IPS-20b (cell line): ENCODE data around the gene ITGB4.
"Not testable (repeated sequence)": the region's sequence is repeated elsewhere in the genome, so short reads cannot be mapped to it uniquely, and the experiment has no call there.

Experiments used
- H3K27ac ChIP-seq: one replicate; pipeline ENCODE4 v1.5.1; 2013; ENCODE audit warnings: low read length
- H3K27me3 ChIP-seq: 2 replicates; pipeline ENCODE4 v1.6.1; 2013; ENCODE audit warnings: mild to moderate bottlenecking, low read length, inconsistent platforms; ENCODE audit not compliant: insufficient read depth
- H3K36me3 ChIP-seq: 2 replicates; pipeline ENCODE4 v1.6.1; 2013; ENCODE audit warnings: low read depth, mild to moderate bottlenecking, inconsistent platforms, low read length, moderate library complexity; ENCODE audit not compliant: insufficient read depth
- H3K4me1 ChIP-seq: 2 replicates; pipeline ENCODE4 v1.6.1; 2013; ENCODE audit warnings: mild to moderate bottlenecking, control low read depth, inconsistent platforms, low read length, moderate library complexity; ENCODE audit not compliant: insufficient read depth
- H3K4me3 ChIP-seq: 2 replicates; pipeline ENCODE4 v1.5.1; 2013; ENCODE audit warnings: mild to moderate bottlenecking, low read length, inconsistent platforms
- H3K9ac ChIP-seq: 2 replicates; pipeline ENCODE4 v1.6.1; 2013; ENCODE audit warnings: low read depth, mild to moderate bottlenecking, inconsistent platforms, low read length, moderate library complexity
- H3K9me3 ChIP-seq: 2 replicates; pipeline ENCODE4 v1.6.1; 2013; ENCODE audit warnings: mild to moderate bottlenecking, low read depth, low read length, inconsistent platforms; ENCODE audit not compliant: insufficient read depth

Gene ITGB4

GRCh38 chr17:75758131-75758905, 37.1 kb downstream of the ITGB4 start:
- peaks cover 11% of the 10 kb centered on the region; the same call in 1 of the 2 replicates for H3K27me3 ChIP-seq
- no peak overlapping the region for H3K4me3 ChIP-seq
- H3K27ac ChIP-seq, result no peak overlapping the region
- no peak overlapping the region for H3K9ac ChIP-seq
- no peaks in the 10 kb centered on the region for H3K4me1 ChIP-seq
- H3K36me3 ChIP-seq, result no peaks in the 10 kb centered on the region
- no peaks in the 10 kb centered on the region for H3K9me3 ChIP-seq

- Histone ChIP-seq H3K36me3 (no peaks in the 10 kb centered on the region), H3K27ac (no peak overlapping the region), H3K4me1 (peaks cover 6% of the 10 kb centered on the region; the same call in 1 of the 2 replicates), H3K9me3 (no peaks in the 10 kb centered on the region), H3K4me3 (no peak overlapping the region), H3K9ac (no peak overlapping the region), H3K27me3 (peaks cover 10% of the 10 kb centered on the region; the same call in 1 of the 2 replicates)
These were observed 38.2 kb downstream of the ITGB4 start for GRCh38 chr17:75759457-75759856.

- H3K9ac ChIP-seq, H3K4me3 ChIP-seq, H3K27ac ChIP-seq, H3K4me1 ChIP-seq, H3K9me3 ChIP-seq, H3K27me3 ChIP-seq, H3K36me3 ChIP-seq: not testable (repeated sequence)
These were observed 38.9 kb downstream of the ITGB4 start for GRCh38 chr17:75759978-75760640.

DNA sequence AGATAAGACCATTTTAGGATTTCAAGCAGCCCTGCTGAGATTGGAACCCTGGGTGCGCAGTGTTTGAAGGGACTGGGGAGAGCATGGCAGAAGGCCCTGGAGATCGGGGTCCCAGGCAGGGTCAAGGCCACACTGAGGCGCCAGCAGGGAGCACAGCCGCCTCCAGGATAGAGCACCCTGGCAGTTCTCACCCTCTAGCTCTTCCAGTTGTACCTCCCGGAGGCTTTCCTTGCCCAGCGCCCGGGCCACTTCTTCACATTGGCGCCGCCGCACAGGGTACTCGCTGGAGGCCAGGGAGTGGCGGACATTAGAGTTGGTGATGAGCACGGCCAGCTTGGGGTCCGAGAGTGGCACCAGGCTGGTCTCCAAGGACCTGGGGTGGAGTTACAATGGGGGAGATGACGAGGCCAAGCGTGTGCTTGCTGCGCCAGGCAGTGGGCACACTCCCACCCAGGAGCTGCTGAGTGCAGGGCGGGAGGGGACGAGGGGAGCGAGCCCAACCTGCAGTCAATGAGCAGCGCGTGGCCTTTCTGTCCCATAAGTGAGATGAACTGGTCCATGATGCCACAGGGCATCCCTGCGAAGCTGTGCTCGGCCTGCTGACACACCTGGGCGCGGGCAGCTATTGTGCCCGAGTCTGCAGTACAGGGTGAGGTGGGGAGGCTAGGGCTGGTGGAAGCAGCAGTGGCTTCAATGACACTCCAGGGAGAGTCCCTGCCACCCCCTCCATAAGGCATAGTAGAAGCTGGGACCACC, 41.4 kb downstream of the ITGB4 start:
- Histone ChIP-seq H3K4me3 (no peak overlapping the region), H3K27me3 (peaks cover 5% of the 10 kb centered on the region; the same call in 1 of the 2 replicates), H3K9me3 (no peaks in the 10 kb centered on the region), H3K4me1 (peaks cover 6% of the 10 kb centered on the region; the same call in 1 of the 2 replicates), H3K27ac (no peak overlapping the region), H3K9ac (no peak overlapping the region), H3K36me3 (no peaks in the 10 kb centered on the region)

- Histone ChIP-seq H3K9ac (no peak overlapping the region), H3K36me3 (no peaks in the 10 kb centered on the region), H3K4me1 (peaks cover 6% of the 10 kb centered on the region; the same call in 1 of the 2 replicates), H3K9me3 (no peaks in the 10 kb centered on the region), H3K27me3 (peaks cover 5% of the 10 kb centered on the region; the same call in 1 of the 2 replicates), H3K27ac (no peak overlapping the region), H3K4me3 (no peak overlapping the region)
These were observed 42.0 kb downstream of the ITGB4 start for GRCh38 chr17:75763269-75763607.

- H3K27me3 ChIP-seq, result peaks cover 5% of the 10 kb centered on the region; the same call in 1 of the 2 replicates
- no peaks in the 10 kb centered on the region for H3K36me3 ChIP-seq
- H3K9me3 ChIP-seq, result no peaks in the 10 kb centered on the region
- peak overlapping the region; percentile 67; the same call in 1 of the 2 replicates for H3K9ac ChIP-seq
- peaks cover 6% of the 10 kb centered on the region; the same call in 1 of the 2 replicates for H3K4me1 ChIP-seq
- H3K4me3 ChIP-seq, result peak overlapping the region; percentile 70
- no peak overlapping the region for H3K27ac ChIP-seq
These were observed 42.6 kb downstream of the ITGB4 start for GRCh38 chr17:75763613-75764416.

- H3K27ac ChIP-seq, result no peak overlapping the region
These were observed 43.1 kb downstream of the ITGB4 start for GRCh38 chr17:75764417-75764710.

GRCh38 chr17:75764711-75765421, 43.6 kb downstream of the ITGB4 start, which contains the start of gene GALK1:
Gene GALK1, minus strand, starts transcription at chr17:75765192. Its CDS starts 56 bp downstream, at chr17:75765136.
- peaks cover 5% of the 10 kb centered on the region; the same call in 1 of the 2 replicates for H3K27me3 ChIP-seq
- H3K9ac ChIP-seq, result peak within 1 kb of the TSS; percentile 67; the same call in 1 of the 2 replicates
- peak within 1 kb of the TSS; percentile 70 for H3K4me3 ChIP-seq
- H3K4me1 ChIP-seq, result peaks cover 6% of the 10 kb centered on the region; the same call in 1 of the 2 replicates
- no peak within 1 kb of the TSS for H3K27ac ChIP-seq
- H3K36me3 ChIP-seq, result no peaks in the 10 kb centered on the region
- no peaks in the 10 kb centered on the region for H3K9me3 ChIP-seq

More at GRCh38 chr17:75764417-75764710, 43.1 kb downstream of the ITGB4 start:
- H3K9ac ChIP-seq, result peak overlapping the region; percentile 67; the same call in 1 of the 2 replicates
- H3K4me1 ChIP-seq, result peaks cover 6% of the 10 kb centered on the region; the same call in 1 of the 2 replicates
- no peaks in the 10 kb centered on the region for H3K9me3 ChIP-seq
- H3K36me3 ChIP-seq, result no peaks in the 10 kb centered on the region
- H3K4me3 ChIP-seq, result peak overlapping the region; percentile 70
- H3K27me3 ChIP-seq, result peaks cover 5% of the 10 kb centered on the region; the same call in 1 of the 2 replicates

DNA sequence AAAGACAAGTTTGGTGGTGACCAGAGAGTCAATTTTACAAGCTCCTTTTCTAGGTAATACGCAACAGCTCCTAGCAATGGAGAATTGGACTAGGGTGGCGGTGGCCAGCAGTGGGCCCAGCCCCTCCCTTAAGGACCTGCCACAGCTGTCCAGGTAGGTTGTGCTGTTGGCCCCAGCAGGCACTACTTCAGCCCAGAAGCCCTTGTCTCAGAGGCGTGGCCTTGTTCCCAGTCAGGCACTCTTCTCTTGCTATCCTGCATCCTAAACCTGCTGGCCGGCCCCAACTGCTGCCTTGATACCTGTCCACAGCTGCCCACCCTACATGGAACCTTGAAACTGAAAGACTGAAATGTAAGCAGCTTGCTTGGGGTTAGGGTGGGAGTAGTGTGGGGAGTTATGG, 44.7 kb downstream of the ITGB4 start:
- Histone ChIP-seq H3K4me3 (no peak overlapping the region), H3K9me3 (no peaks in the 10 kb centered on the region), H3K9ac (no peak overlapping the region), H3K4me1 (peaks cover 6% of the 10 kb centered on the region; the same call in 1 of the 2 replicates), H3K36me3 (no peaks in the 10 kb centered on the region), H3K27me3 (peaks cover 5% of the 10 kb centered on the region; the same call in 1 of the 2 replicates), H3K27ac (no peak overlapping the region)

GRCh38 chr17:75767881-75768280, 46.6 kb downstream of the ITGB4 start:
- no peak overlapping the region for H3K27ac ChIP-seq
- no peaks in the 10 kb centered on the region for H3K36me3 ChIP-seq
- H3K9me3 ChIP-seq, result no peaks in the 10 kb centered on the region
- no peak overlapping the region for H3K4me3 ChIP-seq
- peaks cover 6% of the 10 kb centered on the region; the same call in 1 of the 2 replicates for H3K4me1 ChIP-seq
- no peak overlapping the region for H3K9ac ChIP-seq
- H3K27me3 ChIP-seq, result peaks cover 5% of the 10 kb centered on the region; the same call in 1 of the 2 replicates
